GM18951 (cell line): ENCODE results near the gene MRPS15.
"Not testable (repeated sequence)": the region's sequence is repeated elsewhere in the genome, so short reads cannot be mapped to it uniquely, and the experiment has no call there.

Experiments
- POLR2A ChIP-seq: IDR thresholded peaks from 4 replicates; pipeline ENCODE4 v1.6.1; 2011; ENCODE audit warnings: mild to moderate bottlenecking; ENCODE audit not compliant: insufficient read length, insufficient read depth; ENCODE audit errors: extremely low read depth
- in situ Hi-C: fragments of 300-500 bp; cut with MboI; formaldehyde crosslinking; loops from one replicate; pipeline ENCODE4 v1.12.0; 2022; ENCODE audit warnings: low sequenced_read_pairs, mixed read lengths, inconsistent platforms; ENCODE audit not compliant: unreplicated experiment

Gene MRPS15

DNA sequence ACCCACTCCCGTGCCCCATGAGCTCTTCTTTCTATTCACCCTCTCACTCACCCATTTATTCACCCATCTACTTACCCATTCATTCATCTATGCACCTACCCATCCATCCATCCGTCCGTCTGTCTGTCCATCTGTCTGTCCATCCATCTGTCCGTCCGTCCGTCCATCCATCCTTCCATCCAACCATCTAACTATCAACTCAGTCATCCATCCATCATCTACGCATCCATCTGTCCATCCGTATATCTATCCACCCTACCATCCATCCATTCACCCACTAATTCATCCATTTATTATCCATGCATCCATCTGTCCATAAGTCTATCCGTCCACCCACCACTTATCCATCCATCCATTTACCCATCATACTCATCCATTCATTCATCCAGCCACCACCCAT lies 29.3 kb upstream of the MRPS15 start:
- TF ChIP-seq POLR2A, result no peak
- in situ Hi-C loops, result no loop called here

DNA sequence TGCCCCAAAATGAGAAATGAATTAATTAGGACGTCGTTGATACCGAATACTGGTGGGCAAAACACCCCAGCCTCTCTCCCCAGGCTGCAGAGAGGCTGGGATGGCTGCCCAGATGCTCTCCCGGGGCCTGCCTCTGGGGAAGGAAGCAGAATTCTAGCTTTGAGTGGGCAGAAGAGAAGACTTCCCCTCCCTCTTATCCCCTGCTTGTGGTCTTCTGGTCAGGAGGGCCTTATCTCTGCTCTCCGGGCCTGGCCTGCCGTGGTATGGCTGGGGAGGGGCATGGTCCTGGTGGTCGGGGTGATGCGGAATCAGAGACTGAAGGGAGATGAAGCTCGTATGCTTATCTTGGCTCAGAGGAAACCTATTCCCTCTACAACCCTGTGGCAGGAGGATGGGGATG lies 28.3 kb upstream of the MRPS15 start:
- in situ Hi-C loops, result no loop called here
- TF ChIP-seq POLR2A, result no peak

DNA sequence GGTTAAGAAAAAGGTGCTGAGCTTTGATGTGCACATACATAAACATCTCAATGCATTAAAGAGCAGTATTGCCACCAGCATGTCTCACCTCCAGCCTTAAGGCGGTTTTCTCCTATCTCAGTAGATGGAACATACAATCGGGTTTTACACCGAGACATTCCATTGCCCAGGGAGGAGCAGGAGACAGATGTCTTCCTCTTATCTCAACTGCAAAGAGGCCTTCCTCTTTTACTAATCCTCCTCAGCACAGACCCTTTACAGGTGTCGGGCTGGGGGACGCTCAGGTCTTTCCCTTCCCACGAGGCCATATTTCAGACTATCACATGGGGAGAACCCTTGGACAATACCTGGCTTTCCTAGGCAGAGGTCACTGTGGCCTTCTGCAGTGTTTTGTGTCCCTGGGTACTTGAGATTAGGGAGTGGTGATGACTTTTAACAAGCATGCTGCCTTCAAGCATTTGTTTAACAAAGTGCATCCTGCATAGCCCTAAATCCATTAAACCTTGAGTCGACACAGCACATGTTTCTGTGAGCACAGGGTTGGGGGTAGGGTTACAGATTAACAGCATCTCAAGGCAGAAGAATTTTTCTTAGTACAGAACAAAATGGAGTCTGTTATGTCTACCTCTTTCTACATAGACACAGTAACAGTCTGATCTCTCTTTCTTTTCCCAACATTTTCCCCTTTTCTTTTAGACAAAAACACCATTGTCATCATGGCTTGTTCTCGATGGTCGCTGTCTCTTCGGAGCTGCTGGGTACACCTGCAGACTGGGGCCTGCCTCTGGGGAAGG lies 25.3 kb upstream of the MRPS15 start:
- in situ Hi-C loops, result not testable (repeated sequence)

DNA sequence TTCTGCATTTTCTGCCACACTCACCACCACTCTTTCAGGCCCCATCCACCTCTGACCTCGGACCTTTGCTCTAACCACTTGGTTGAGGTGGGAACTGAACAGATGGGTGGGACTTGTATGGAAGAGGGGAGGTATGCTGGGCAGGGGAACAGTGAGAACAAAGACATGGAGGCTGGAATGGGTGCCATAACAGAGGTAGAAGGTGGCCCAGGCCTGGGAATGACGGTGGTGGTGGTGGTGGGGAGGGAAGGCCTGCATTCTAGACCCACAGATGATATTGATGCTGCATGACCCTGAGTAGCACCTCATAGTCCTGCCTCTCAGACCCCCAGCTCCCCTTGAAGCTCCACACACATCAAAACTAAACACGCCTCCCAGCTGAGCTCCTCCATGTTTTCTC lies 23.7 kb upstream of the MRPS15 start:
- in situ Hi-C loops, result no loop called here
- no peak for TF ChIP-seq POLR2A

DNA sequence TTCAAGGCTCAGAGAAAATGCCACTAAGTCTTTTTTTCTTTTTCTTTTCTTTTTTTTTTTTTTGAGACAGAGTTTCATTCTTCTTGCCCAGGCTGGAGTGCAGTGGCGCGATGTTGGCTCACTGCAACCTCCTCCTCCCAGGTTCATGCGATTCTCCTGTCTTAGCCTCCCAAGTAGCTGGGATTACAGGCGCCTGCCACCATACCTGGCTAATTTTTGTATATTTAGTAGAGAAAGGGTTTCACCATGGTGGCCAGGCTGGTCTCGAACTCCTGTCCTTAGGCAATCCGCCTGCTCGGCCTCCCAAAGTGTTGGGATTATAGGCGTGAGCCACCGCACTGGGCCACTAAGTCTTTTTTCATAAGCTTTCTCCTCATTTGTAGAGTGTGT lies 23.1 kb upstream of the MRPS15 start:
- in situ Hi-C loops, result not testable (repeated sequence)

DNA sequence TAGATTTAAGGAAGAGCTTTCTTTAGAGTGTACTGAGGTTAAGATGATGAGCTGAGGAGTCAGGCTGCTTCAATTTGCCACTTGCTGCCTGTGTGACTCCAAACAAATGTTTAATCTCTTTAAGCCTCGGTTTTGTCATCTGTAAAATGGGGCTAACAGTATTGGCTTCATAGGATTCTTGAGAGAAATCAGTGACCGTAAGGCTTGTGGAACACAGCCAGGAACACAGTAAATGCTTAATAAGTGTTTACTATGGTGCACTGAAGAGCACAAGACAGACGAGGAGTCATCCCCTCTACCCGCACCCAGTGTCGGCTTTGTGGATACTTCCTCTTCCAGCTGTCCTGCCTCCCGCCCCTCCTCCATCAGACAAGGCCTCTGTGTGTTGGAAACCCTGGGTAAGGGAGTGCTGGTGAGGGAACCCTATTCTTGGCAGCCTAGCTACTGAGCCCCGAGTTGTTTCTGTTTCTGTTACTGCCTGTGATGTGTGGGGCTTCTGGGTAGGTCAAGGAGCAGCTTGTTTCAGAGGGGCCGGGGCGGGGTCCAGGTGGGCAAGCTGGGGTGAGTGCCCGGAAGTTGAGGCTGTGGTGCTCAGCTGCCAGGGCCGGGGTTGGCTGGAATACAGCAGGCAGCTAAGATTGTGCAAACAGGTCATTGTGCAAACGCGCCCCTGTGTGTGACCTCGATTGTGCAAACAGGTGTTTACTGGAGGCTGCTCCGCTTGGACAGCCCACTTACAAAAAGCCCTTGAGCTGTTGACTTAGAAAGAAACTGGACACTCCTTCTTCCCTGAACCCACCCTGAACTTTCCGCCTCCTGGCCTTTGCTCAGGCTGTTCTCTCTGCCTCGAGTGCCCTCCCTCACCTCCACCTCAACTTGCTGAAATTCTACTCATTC lies 22.5 kb upstream of the MRPS15 start:
- in situ Hi-C loops, result no loop called here
- TF ChIP-seq POLR2A, result no peak

DNA sequence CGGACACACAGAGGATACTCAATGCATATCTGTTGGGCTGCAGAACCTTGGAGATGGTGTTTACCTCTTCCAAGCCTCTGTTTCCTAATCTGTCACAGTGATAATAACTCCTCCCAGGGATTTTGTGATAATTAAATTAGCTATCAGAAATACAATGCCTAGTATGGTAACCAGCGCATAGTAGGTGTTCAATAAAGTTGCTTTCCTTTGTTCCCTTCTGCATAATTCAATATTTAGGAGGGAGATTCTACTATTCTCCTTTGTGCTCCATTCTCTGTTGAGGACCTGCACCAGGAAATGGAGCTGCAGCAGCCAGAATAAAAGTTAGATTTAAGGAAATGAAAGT lies 21.9 kb upstream of the MRPS15 start:
- in situ Hi-C loops, result no loop called here
- TF ChIP-seq POLR2A, result no peak

DNA sequence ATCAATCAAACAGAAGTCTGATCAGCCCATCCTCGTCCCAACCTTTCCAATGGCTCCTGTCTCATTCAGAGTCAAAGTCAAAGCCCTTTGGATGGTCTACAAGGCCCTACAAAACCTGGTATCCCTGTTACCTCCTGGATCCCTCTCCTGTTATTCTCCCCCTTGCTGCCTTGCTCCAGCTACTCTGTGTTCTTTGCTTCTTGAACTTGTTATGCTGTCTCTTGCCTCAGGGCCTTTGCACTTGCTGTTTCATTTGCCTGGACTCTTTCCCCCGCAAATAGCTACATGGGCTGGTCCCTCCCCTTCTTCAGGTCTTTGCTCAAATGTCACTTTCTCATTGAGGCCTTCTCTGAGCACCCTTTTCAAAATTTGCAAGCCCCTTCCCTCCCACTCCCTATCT lies 19.9 kb upstream of the MRPS15 start:
- in situ Hi-C loops, result no loop called here
- no peak for TF ChIP-seq POLR2A

DNA sequence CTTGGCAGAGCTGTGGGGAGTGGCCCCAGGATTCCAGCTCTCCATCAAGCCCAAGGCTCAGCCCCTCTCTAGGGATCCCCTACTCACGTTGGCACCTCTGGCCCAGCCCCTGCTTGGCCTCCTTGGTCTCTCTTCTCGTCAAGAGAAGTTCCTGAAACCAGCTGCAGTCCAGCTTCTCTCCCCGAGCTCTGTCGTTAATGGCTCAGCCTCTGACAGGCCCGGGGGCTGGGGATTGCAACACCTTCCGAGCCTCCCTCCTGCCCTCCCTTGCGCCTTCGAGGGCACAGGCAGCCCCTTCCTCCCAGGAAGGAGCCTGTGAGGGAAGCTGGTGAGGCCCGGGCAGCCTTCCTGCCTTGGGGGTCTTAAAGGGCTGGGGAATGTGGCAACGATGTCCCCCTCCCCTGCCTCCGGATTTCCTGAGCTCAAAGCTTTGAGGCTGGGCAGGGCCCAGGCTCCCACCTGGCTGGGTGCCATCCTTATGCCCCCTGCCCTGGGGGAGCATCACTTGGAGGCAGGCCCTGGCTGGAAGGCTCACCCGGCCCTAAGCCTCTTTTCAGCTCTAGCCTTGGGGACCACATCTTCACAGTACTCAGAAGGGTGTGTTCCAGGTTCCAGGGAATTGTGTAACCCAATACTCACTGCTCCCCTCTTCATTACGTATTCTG lies 18.7 kb upstream of the MRPS15 start, which contains the start of gene CSF3R:
Gene CSF3R, minus strand, starts transcription at position 190 of the 665 bp plus-strand sequence. CDS start 3,417 bp downstream, outside the sequence.
- TF ChIP-seq POLR2A, result no peak
- in situ Hi-C loops, result no loop called here

DNA sequence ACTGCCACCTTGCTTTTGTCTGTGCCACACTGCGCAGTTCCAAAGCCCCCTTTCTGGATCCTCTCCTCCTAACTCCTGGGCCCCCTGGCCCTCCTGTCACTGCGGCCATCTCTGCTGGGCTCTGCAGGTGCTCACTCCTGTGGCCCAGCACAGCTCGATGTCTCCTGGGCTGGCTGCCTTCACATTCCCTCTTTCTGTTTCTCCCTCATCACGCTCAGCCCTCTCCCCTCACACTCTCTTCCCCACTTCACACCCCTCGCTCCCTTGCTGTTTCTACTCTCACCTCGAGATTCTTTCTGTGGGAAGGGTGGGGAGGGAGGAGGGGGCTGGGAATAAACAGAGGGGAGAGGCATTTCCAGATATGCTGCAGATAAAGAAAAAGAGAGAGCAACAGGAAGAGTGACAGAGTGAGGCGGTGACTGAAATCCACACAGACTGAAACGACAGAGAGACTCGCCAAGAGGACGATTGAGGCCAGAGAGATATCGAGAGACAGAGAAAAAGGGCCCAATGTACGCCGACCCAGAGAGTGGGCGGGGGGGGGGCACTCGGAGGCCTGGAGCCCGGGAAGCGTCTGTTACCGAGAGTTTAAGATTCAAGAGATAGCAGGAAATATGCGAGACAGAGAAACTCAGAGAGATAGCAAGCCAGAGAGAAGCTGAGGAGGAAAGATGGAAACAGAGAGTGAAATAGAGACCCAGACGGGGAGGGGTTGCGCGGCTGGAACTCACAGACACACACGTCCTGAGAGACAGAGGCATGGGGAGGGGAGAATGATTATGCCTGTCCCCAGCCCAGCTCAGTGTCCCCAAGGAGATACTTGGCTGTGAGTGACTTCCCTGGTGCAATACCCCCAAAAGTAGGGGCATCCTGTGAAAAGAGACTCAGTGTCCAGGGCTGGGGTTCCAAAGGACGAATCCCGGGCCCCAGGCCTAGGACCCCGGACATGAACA lies 17.9 kb upstream of the MRPS15 start:
- TF ChIP-seq POLR2A, result no peak
- in situ Hi-C loops, result no loop called here

DNA sequence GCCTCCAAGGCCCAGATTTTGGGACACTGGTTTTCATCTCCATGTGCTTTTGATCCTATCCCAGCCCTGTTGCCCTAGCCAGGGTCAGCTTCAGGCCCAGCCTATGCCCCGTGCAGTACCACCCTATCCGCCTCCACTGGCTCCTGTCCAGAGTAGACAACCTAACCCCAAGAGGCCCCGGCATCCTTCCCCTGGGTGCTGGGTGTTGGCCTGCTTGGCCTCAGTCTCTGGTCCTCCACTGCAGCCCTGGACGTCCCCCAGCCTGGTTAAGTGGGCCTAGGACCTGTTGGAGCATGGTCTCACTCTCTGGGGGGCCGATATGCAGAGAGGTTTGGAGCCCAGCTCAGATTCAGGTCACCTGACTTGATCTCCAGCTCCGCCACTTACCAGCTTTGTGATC lies 16.9 kb upstream of the MRPS15 start:
- no peak for TF ChIP-seq POLR2A
- in situ Hi-C loops, result no loop called here

DNA sequence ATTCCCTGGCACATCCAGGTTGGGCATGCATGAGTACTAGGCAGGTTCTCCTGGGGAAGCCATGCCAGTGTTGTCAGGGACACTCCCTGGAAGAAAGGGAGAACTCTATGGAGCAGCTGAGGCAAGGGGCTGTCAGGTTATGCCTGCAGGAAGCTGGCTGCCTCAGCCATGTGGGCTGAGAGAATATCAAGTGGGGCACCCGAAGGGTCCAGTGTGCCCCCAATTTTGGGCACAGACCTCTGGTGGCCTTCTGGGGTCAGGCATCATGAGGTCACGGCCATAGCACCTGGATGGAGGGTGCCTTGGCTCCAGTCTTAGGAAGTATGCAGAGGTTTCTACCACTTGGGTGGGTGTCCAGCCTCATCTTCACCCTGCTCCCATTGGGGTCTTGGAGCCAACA lies 16.0 kb upstream of the MRPS15 start:
- in situ Hi-C loops, result no loop called here
- no peak for TF ChIP-seq POLR2A
